Measurements from ENCODE around the gene LTC4S.

GRCh38 chr5:179841621-179842020 is 47.8 kb downstream of the LTC4S start:
- TF ChIP-seq YY1 (IDR thresholded peaks at IDR 0.05) (no peak), CTCF (IDR thresholded peaks at IDR 0.05; ENCODE audit: low read depth, low read length, missing input control) (no peak), JUND (IDR thresholded peaks at IDR 0.05) (no peak), ZBTB33 (IDR thresholded peaks at IDR 0.05) (no peak), GABPA (IDR thresholded peaks at IDR 0.05 in 1 of 2, conservative IDR thresholded peaks at IDR 0.05 in 1 of 2) (no peak)
